CD4-positive, alpha-beta T cell treated with Interleukin-15 for 1 hour (primary cell): ENCODE results near the gene RPS27A.
A peak's percentile ranks its signal among the peaks of the same experiment; 100 is the strongest.
"Not testable (repeated sequence)": the region's sequence is repeated elsewhere in the genome, so short reads cannot be mapped to it uniquely, and the experiment has no call there.

Experiments
- DNase-seq: peaks from one replicate; pipeline ENCODE4 v3.0.0-alpha.2; 2020

RPS27A gene

DNA sequence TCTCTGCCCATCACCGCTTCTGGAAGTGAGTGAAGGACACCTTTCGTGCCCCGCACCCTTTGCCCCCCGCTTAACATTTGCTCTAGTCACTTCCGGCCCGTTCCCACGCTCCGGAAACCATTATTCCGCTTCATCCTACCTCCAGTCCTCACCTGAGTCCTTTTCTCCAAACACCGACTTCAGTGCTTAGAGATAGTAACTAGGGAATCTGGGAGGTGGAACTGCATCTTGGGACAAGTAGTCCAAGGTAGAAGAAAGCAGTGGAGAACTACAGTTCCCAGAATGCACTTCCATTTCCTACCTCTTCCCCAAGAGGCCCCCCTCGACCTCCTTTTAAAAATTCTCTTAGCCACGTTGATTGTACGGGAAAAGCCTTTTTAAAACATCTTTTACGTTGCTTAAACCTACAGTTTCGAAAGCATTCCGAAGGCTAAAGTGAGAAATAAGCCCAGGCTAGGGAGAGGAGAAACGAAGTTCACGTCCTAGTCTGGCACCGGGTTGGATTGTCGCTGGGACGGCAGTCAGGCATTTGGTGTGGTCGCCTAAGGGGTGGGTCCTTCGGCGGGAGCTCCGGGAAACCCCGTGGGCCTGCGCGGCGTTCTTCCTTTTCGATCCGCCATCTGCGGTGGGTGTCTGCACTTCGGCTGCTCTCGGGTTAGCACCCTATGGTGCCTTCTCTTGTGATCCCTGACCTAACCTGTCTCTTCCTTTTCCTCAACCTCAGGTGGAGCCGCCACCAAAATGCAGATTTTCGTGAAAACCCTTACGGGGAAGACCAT, at the start of gene RPS27A, which contains the start of gene CLHC1:
TSS of gene RPS27A (plus strand) at position 605 of the 779 bp plus-strand sequence. CDS start at position 742, 137 bp downstream.
TSS of gene CLHC1 (minus strand) at position 210 of the 779 bp plus-strand sequence. CDS start 9,882 bp downstream, outside the sequence.
- DNase-seq = peak; percentile 90

DNA sequence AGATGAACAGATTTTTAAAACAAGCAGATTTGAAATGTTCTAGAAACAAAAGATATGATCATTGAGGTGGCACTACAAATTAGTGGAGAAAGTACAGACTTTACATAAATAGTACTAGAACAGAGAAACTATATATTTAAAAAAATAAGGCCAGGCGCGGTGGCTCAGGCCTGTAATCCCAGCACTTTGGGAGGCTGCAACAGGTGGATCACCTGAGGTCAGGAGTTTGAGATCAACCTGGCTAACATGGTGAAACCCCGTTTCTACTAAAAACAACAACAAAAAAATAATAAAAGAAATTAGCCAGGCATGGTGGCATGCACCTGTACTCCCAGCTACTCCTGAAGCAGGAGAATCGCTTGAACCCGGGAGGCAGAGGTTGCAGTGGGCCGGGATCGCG, 45.7 kb upstream of the RPS27A start:
- not testable (repeated sequence) for DNase-seq

DNA sequence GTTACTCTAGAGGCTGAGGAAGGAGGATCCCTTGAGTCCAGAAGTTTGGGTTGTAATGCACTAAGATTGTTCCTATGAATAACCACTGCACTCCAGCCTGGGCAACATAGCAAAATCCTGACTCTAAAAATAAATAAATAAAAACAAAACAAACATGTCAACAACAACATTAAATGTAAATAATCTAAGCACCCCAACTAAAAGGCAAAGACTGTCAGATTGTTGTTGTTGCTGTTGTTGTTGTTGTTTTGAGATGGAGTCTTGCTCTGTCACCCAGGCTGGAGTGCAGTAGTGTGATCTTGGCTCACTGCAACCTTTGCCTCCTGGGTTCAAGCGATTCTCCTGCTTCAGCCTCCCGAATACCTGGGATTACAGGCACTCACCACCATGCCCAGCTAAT, 40.6 kb upstream of the RPS27A start:
- DNase-seq = not testable (repeated sequence)

DNA sequence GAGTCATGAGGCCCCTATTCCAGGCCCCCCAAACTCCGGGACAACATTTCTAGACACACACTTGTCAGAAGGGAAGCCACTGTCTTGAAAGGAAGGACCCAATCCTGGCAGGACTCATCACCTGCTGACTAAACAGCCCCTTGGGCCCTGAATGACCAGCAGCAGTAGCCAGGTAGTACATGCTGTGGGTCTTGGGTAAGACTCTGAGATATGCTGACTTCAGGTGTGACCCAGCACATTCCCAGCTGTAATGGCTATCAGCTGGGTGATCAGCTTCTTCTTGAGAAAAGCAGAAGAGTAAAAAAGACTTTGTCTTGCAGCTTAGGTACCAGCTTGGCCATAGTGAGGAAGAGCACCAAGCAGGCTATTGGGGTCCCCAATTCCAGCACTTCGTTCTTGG, 36.0 kb upstream of the RPS27A start:
- no peak for DNase-seq

DNA sequence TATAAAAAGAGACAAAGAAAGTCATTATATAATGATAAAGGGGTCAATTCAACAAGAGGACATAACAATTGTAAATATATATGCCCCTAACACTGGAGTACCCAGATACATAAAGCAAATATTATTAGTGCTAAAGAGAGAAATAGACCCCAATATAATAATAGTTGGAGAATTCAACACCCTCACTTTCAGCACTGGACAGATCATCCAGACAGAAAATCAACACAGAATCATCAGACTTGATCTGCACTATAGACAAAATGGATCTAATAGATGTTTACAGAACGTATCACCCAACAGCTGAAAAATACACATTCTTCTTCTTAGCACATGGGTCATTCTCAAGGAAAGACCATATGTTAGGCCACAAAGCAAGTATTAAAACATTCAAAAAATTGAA, 32.1 kb upstream of the RPS27A start:
- no peak for DNase-seq

DNA sequence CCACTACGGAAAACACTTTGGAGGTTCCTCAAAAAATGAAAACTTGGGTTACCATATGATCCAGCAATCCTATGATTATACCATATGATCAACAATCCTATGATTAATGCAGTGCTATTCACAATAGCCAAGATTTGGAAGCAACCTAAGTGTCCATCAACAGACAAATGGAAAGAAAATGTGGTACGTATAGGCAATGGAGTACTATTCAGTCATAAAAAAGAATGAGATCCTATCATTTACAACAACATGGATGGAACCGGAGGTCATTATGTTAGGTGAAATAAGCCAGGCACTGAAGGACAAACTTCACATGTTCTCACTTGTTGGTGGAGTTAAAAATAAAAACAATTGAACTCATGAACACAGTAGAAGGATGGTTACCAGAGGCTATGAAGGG, 28.0 kb upstream of the RPS27A start:
- DNase-seq = no peak

DNA sequence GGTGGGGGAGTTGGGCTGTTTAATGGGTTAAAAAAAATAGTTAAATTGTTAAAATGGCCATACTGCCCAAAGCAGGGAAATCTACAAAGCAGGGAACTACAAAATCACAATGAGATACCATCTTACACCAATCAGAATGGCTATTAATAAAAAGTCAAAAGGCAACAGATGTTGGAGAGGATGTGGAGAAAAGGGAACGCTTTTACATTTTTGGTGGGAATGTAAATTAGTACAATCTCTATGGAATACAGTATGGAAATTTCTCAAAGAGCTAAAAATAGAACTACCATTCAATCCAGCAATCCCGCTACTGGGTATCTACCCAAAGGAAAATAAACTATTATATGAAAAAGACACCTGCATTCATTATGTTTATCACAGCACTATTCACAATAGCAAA, 27.5 kb upstream of the RPS27A start:
- no peak for DNase-seq

DNA sequence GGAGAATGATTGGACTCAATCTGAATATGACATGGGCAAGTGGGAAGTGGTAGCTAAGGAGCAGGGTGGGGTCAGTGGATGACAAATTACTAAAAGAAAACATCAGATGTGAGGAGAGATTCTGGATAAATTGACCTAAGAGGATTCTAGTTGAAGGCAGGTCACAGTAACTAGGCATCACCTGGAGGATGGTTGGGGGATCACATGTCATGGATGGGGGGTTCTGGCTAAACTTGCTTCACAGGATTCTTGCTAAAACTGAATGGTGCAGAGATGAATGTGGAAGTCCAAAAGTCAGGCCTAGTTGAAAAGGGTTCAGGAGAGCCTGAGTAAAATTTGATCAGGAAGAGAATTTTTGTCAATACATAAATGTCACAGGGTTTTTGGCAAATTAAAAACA, 18.7 kb upstream of the RPS27A start:
- no peak for DNase-seq

DNA sequence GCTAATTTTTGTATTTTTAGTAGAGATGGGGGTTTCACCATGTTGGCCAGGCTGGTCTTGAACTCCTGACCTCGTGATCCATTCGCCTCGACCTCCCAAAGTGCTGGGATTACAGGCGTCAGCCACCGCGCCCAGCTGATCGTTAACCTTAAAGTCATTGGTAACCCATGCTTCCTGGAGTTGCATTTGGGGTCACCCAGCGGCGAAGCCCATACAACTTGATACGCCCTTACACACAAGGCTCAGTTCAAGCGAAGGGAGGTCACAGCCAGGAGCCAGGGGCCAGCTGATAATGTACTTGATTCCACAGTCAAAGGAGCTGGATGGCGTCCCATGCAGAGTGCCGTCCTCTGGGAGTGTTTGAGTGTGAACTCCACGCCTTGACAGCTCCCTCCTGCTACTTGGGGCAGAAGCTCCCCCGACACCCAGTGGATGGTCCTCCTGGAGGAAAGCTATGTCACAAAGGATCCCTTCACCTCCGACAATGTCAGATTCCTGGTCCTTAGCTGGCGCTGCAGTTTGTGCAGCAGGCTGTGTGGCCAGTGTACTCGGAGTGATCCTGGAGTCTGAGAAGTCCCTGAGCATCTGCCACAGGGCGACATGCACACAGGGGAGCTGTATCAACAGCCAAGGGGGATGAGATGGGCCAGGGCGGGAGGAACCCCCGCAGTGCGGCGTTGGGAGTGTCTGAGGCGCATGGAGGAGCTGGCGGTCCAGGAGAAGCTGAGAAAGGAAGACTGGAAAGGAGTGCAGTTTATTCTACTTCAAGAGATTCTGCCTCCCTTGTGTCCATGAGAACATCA, 8.3 kb upstream of the RPS27A start:
- DNase-seq = no peak

DNA sequence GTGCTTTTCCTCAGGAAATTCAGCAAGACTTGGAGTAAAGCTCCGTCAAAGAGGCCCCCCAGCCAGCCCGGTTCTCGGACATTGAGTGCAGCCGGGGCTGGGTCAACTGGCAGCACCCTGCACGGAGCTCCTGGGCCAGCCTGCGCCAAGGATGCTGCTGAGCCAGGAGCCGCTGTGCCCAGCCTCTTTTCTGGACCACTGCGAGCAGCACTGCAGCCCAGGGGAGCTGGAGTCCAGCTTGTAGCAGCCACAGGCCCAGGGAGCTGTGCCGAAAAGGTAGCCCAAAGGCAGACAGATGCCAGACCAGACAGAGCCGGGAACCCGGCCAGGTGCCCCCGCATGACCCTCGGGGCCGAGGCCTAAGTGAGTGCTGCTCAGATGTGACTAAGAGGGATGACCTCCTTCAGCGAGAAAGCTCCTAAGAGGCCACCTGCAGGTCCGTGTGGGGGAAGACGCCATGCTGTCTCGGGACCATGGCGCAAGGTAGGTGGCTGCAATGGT, 7.7 kb upstream of the RPS27A start:
- DNase-seq = no peak

DNA sequence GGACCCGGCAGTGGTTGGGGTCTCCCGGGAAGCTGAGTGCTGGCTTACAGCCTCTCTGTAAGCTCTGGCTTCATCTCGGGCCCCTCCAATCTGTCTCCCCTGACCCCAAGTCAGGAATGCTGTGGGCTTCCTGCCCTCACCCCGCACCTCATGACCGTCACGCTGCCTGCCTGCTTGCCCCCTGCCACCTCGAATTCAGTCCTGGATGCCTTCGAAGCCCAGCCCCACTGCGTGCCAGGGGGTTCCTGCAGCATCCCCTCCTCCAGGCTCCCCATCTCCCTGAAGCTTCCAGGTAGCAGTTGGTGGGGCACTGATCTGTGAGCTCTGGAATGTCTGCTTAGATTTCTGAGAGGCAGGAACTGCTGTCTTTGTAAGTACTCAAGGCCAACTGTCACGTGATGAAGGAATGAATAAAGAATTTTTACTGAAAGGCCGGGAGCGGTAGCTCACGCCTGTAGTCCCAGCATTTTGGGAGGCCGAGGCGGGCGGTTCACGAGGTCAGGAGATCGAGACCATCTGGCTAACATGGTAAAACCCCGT, 6.9 kb upstream of the RPS27A start:
- DNase-seq = no peak

DNA sequence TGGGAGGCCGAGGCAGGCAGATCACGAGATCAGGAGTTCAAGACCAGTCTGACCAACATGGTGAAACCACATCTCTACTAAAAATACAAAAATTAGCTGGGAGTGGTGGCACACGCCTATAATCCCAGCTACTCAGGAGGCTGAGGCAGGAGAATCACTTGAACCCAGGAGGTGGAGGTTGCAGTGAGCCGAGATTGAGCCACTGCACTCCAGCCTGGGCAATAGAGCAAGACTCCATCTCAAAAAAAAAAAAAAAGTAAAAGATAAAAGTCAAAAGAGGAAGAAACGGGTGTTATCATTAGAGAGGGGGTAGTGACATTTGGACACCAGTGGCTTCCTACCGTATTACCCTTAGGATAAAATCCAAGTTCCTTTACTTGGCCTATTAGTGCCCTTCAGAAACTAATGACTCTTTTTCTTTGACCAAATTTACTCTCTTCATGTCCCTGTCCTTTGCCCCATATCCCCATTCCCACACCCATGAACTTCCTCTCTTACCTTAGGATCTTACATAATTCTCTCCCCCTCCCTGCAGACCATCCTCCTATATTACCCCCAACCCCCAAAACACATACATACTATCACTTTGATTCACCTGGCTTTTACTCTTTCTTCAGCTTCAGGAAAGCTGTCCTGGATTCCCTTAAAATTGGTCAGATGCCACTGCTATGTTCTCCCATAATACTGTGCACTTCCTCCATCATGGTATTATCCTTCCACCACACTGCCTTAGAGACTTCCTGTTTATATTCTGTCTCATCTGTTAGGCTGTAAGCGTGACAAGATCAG, 4.9 kb upstream of the RPS27A start:
- not testable (repeated sequence) for DNase-seq

DNA sequence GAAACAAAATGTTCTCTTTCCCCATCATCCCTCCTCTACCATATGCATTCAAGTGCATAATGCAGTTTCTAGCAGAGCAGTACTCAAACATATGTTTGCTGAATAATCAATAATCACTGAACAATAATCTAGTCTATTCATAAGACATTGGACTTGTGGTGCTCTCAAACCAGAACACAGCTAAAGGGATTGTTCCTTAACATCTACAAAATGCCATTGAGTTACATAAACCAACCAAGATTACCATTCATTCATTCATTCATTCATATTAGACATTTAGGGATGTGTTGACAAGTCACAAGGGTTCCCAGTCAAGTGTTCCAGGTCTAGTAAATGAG, 4.3 kb upstream of the RPS27A start:
- no peak for DNase-seq

DNA sequence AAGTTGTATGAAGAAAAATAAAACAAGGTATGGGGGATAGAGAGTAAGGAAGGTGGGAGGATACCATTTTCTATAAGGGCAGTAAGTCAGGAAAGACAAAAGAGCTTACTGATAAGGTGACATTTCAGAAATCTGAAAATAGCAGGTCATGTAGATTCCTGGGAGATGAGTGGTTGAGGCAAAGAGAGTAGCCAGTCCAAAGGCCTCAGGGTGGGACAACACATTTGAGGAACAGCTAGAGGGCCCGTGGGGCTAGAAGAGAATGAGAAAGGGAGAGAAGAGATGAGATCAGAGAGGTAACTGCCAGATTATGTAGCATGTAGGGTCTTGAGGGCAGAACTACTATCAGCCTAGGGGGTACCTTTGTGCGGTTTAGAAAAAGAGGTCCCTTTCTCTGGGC, 3.3 kb upstream of the RPS27A start:
- no peak for DNase-seq

DNA sequence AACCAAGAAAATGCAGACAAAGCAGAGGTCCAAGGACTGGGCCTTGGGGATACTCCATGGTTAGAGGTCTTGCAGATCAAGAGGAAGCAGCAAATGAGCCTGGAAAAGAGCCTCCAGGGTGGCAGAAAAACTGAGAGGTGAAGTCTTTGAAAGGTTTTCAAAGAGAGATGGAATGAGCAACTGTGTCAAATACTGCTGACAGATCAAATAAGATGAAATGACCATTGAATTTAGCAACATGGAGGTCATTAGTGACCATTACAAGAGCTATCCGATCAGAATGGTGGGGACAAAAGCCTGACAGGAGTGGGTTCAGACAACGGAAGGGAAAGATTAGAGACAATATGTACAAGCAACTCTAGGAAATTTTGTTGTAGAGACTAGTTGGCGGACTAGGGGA, 1.9 kb upstream of the RPS27A start:
- DNase-seq = no peak

DNA sequence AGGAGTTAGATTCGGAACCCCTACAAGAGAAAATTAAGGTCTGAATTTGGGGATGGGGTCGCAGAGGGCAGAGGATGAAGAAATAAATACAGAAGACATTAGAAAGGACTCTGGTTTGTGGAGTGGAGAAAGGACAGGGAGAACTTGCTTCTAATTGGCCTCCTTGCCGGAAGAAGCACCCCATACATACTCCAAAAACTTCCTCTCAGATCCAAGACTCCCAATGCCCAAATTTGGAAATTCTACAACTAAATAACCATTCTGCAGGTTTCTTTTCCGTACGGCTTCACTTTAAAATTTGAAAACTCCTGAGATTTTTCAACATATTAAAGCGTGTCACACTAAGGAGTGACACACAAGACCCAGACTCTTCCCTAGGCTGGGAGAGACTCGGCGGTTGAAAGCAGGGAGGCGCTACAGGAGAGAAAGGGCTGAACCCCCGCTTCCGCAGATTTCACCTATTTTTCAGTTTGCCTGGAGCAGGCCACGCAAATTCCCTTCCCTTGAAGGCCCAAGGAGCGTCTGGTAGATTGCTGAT, 873 bp upstream of the RPS27A start:
- DNase-seq = no peak

DNA sequence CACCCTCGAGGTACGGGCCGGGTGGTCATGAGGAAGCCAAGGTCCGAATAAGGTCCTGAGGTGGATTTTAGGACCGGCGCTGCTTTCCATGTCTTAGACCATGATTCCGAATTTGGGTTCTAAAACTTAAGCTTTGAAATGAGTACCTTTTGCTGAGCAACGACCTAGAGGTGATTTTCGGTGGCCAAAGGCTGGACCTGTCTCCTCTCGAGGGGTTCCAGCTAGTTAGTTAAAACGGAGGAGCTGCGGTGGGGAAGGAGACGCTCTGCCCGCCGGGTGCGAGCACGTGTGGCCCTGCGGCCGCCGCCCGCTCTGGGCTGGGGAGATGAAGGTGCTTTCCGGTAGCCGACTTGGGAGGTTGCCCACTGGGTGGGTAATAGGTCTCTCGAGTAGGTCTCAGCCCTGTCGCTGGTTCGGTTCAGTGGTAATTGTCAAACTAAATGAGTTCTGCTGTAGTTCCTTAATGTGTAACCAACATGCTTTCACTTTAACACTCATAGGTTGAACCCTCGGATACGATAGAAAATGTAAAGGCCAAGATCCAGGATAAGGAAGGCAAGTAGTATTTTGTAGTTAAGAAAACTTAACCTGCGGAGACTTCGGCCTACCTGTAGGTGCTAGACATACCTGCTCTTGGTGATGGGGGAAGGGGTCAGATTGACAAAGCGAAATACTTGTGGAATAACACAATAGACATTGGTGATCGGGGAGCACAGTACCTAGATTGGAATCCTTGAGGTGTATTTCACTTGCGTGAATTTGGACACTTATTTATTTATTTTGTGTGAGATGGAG, 572 bp downstream of the RPS27A start:
- DNase-seq = peak; percentile 68

DNA sequence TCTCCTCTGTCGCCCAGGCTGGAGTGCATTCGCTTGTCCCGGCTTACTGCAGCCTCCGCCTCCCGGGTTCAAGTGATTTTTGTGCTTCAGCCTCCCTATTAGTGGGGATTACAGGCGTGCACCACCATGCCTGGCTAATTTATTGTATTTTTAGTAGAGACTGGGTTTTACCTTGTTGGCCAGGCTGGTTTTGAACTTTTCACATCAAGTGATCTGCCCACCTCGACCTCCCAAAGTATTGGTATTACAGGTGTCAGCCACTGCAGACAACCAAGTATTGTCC, 1.1 kb downstream of the RPS27A start:
- DNase-seq = no peak

DNA sequence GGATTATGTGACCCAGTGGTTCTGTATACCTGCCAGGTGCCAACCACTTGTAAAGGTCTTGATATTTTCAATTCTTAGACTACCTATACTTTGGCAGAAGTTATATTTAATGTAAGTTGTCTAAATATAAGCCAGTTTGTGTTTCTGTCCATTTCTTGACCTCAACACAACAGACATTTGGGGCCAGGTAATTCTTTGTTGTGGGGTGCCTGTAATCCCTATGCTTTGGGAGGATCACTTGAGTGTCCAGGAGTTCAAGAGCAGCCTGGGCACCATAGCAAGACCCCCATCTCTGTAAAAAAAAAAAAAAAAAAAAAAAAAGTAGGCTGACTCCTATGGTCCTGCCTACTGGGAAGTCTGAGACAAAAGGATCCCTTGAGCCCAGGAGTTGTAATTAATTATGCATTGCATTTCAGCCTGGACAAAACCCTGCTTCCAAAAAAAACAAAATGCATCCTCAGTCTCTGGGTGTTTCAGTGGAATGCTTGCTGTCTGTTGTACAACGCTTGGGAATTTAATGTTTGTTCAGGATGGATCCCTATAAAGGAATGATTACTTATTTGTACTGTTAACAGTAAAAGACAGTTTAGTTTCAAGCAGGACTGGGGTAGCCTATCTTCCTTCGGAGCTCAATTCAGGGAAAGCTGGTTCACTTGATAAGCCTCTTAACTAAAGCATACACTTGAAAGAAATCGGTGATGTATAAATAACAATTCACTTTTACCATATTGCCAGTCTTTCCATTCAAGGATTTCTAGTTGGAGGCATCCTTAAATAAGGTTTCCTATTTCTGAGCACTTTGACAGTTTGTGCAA, 3.4 kb downstream of the RPS27A start:
- DNase-seq = no peak

DNA sequence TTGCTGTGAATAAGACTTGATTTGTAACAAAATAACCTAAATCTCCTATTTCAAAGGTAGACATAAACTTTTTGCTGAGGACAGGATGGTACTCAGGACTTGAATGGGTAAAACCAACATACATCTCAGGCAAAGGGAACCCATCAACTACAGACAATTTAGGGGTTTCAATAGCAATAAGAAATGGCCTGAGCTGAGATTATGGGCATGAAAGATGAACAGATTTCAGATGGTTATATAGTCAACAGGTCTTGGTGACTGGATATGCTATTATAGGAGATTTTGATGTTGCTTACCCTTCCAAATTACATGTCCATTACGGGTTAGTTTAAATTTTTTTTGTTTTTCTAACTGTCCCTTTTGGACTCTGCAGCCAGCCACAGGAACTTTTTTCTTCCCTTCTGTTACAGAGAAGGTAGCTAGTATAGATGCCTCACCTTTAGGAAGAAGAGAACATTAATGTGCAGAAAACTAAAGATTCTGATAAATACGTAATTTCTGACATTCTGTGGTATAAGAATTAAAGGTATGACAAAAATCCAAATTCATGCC, 4.6 kb downstream of the RPS27A start:
- no peak for DNase-seq
